SK-MEL-5 (cell line): Measurements from ENCODE around the gene APOBEC3B. TPM values are rescaled to one million over a fixed set of nuclear protein-coding genes. Genes with fewer than 3 reads are reported as not detected.
A peak's percentile ranks its signal among the peaks of the same experiment; 100 is the strongest.
"Not testable (repeated sequence)": the region's sequence is repeated elsewhere in the genome, so short reads cannot be mapped to it uniquely, and the experiment has no call there.

Experiments
- DNase-seq: peaks from one replicate; pipeline ENCODE4 v3.0.0-alpha.2; 2016; ENCODE audit warnings: low read depth, low spot score
- in situ Hi-C: cut with HindIII; loops from 2 replicates; pipeline ENCODE4 v1.10.0; 2016; ENCODE audit warnings: low sequenced_read_pairs, high pct_unique_total_duplicates, low pct_unique_long_range_greater_than_20kb
- polyA plus RNA-seq, 2 experiments: library from polyadenylated mRNA; depleted of rRNA; stranded (reverse); fragments of >200 nt; gene quantifications; 2 replicates each; pipeline ENCODE4 v1.2.3, GENCODE V29; 2015
- total RNA-seq: library from RNA; depleted of rRNA; stranded (reverse); fragments of >200 nt; shearing (Covaris generic); gene quantifications from 2 replicates; pipeline ENCODE4 v1.2.3, GENCODE V29; 2014; rRNA removed

Gene APOBEC3B
- 3.8 and 4.3 TPM in 2 replicates for total RNA-seq
- polyA plus RNA-seq (2015; cell fraction: cytosol; rRNA removed): 37.7 and 43.4 TPM in 2 replicates
- 13.0 and 15.8 TPM in 2 replicates for polyA plus RNA-seq (2015; cell fraction: nucleus; rRNA removed)

DNA sequence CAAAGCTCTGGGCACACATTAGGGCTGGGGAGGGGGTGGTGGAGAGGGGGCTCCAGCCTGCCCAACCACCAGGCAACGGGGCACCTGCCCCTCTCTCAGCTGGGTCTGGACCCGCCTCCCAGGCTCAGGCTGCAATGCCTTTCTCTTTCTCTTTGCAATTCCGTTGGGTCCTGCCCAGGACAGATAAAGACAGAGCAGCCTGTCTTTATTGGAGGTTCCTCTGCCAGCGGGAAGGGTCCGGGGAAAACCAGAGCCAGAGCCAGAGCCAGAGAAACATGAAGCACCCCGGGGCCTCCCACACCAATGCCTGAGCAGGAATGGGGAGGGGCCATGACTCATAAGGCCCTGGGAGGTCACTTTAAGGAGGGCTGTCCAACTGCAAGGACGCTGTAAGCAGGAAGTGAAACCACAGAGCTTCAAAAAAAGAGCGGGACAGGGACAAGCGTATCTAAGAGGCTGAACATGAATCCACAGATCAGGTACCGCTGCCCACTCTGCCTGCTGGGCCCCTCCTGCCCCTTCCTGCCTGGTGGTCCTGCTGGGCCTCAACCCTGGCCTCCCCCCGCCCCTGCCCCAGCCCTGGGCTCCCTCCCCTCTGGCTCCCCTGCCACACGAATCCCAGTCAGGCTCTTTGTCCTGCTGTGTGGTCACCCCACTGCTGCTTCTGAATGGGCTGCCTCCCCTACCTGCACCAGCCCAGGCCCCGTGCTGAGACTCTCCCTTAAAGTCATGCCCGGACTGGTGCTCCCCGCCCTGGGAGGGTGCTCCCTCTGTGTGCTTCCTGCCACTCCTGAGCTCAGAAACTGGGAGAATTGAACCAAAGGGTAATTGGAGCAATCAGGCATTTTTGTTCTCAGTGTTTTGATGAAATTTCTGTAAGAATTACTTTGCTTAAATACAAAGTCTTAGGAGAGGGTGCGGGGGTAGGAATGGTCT lies at the start of gene APOBEC3B:
Gene APOBEC3B (plus strand): TSS at position 356 of the 936 bp plus-strand sequence. CDS start 107 bp downstream, at position 463.
- DNase-seq: peak; percentile 92
- in situ Hi-C loops: no loop called here

GRCh38 chr22:38935023-38935422 lies 47.1 kb upstream of the APOBEC3B start:
- no peak for DNase-seq
- in situ Hi-C loops: no loop called here

- DNase-seq: no peak
- in situ Hi-C loops: no loop called here
These were observed 46.5 kb upstream of the APOBEC3B start for GRCh38 chr22:38935616-38936015.

GRCh38 chr22:38936562-38936961 lies 45.6 kb upstream of the APOBEC3B start:
- DNase-seq: no peak
- in situ Hi-C loops: no loop called here

DNA sequence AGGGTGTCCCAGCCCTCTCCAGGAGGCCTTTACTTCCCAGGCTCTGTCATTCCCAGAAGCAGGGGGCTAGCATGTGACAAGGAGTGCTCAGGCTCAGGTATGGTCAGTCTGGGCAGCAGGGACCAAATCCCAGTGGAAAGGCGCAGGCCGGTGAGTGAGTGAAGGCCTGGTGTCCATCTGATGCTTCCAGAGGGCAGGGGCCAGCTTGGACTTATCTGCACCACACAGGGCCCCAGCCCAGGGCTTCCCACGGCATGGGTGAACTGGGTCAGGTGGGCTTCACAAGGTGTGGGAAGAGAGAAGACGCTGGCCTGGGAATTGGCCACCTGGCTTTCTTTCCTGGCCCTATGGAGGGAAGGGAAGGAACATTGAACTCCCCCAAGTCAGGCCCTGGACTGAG lies 45.1 kb upstream of the APOBEC3B start:
- in situ Hi-C loops: no loop called here

GRCh38 chr22:38937541-38937940 lies 44.6 kb upstream of the APOBEC3B start:
- no peak for DNase-seq
- in situ Hi-C loops: no loop called here

More for the DNA sequence above, 45.1 kb upstream of the APOBEC3B start:
- no peak for DNase-seq

- no peak for DNase-seq
- in situ Hi-C loops: no loop called here
These were observed 43.9 kb upstream of the APOBEC3B start for GRCh38 chr22:38938221-38938620.

GRCh38 chr22:38938925-38939324 lies 43.2 kb upstream of the APOBEC3B start:
- no peak for DNase-seq
- in situ Hi-C loops: no loop called here

DNA sequence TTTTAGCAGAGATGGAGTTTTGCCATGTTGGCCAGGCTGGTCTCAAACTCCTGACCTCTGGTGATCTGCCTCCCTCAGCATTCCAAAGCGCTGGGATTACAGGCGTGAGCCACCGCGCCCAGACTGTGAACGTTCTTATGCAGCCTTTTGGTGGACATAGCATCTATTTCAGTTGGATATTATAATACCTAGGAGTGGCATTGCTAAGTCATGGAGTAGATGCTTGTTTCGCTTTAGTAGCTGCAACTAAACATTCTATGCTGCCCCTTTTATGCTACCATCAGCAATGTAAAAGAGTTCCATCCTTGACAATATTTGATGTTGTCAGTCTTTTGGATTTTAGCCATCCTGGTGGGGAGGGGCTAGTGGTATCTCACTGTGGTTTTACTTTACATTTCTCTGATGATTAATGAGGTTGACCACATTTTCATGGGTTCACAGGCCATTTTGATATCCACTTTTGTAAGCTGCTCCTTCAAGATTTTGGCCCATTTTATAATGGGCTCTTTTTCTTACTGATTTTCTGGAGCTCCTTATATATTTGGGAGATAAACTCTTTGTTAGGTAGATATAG lies 41.2 kb upstream of the APOBEC3B start:
- in situ Hi-C loops: no loop called here
- DNase-seq: no peak

GRCh38 chr22:38941488-38941987 lies 40.6 kb upstream of the APOBEC3B start:
- no peak for DNase-seq
- in situ Hi-C loops: no loop called here

DNA sequence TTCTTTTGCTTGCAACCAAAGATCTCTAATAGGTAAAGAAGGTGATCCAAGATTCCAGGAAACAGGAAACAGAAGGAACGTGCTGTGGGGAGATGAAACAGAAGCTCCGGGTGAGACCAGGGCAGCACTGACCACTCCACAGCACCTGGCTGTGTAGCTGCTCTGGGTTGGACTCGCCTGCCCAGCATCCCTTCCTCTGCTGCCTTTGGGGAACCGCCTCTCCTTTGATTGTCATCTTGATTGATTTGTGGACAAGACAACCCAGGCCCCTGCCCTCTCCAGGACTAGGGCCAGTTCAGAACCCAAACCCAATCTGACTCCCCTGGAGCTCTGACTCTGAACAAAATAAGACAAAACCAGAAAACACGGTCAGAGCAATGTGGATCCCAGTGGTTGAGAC lies 39.4 kb upstream of the APOBEC3B start:
- DNase-seq: no peak
- in situ Hi-C loops: no loop called here

DNA sequence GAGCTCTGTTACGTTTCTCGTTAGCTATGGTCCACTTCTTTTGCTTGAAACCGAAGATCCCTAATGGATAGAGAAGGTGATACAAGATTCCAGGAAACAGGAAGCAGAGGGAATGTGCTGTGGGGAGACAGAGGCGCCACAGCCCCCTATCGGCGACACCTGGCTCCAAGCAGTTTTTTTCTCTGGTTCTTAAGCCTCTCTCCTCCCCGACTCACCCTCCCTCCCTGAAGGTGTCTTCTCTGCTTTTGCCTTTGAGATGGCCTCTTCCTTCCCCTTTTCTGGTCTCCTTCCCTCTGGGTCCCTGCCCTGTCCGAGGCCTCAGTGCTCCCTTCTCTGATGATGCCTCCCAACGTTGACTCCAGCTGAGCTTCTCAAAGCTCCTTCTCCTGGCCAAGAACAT lies 38.9 kb upstream of the APOBEC3B start:
- in situ Hi-C loops: no loop called here
- DNase-seq: peak; percentile 14

DNA sequence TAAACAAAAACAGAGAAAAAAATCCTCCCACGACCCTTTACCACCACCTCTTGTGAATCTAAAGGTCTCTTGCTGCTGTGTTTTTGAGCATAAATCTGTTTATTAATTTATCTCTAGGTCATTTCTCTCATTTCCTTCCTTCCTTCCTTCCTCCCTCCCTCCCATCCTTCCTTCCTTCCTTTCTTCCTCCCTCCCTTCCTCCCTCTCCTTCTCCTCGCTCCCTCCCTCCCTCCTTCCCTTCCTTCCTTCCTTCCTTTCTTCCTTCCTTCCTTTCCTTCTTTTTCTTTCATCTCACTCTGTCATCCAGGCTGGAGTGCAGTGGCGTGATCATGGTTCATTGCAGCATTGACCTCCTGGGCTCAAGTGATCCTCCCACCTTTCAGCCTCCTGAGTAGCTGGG lies 38.3 kb upstream of the APOBEC3B start:
- DNase-seq: no peak
- in situ Hi-C loops: no loop called here

DNA sequence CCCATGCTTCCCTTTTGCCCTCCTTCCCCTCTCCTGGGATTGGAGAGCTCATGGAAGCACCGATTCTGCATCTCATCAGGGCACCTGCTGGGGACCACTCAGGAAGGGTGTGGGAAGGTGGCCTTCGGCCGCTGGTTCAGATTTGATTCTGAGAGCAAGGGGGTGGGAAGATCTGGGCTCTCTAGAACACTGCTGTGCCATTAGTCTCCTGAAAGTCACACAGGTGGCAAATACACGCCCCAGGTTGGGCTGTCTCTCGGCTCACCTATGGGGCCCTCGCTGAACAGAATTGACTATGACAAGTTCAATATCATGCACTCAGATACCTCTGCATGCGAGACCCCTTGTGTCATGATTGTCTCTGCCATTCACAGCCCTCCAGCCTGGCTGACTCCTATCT lies 37.5 kb upstream of the APOBEC3B start:
- in situ Hi-C loops: no loop called here
- DNase-seq: no peak

DNA sequence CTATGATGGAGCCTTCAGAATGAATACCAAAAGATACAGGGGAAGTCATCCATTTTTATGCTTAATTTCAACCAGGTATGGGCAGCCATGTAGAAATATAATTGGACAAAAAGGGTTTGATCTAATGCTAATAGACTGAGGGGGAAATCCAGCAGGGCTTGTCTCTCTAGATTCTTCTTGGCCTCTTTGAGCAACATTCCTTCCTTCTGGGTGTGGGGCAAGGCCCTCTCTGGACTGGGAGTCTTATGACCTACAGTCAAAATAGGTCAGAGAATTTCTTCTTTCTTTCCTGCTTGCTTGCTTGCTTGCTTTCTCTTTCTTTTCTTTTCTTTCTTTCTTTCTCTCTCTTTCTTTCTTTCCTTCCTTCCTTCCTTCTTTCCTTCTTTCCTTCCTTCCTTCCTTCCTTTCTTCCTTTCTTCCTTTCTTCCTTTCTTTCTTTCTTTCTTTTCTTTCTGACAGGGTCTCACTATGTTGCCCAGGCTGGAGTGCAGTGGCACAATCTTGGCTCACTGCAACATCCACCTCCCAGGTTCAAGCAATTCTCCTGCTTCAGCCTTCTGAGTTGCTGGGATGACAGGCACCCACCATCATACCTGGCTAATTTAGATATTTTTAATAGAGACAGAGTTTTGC lies 36.3 kb upstream of the APOBEC3B start:
- DNase-seq, in situ Hi-C loops: not testable (repeated sequence)

GRCh38 chr22:38946771-38947170 lies 35.4 kb upstream of the APOBEC3B start:
- in situ Hi-C loops: no loop called here
- DNase-seq: no peak

DNA sequence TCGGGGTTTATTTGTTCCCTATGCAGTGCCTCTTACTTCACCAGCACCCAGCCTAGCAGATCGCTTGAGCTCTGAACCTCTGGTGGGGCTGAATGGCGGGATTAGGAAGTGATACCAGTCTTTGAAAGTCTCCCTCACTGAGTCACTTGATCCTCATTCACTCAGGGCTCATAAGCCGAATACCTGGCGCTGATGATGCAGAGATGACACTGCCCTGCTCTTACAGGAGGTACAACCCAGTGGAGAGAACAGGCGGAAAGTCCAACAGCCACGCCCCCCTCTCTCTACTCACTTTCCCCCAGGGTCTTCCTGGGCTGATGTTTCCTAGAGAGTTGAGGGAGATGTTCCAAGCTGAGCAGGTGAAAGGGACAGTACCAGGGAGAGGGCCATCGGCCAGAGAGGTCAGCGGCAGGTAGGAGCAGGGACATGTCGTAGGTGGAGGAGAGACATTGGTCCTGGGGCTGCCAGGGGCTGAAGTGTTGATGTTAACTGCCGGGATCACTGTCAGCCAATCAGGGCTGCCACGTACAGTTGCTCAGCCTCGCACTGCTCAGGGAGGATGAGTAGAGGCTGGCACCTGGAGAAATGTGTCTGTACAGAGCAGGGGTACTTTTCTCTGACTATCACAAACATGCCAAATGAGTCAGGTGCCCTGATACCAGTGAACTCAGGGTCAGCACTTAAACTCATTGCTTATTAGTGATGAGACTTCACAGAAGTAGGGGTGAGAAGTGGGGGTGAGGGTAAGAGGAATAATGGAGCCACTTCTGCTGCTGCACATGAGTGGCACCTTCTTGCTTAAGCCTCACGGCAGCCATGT lies 34.6 kb upstream of the APOBEC3B start:
- DNase-seq: no peak
- in situ Hi-C loops: no loop called here
